Regular cardiac myocyte (primary cell): ENCODE measurements around the gene ALOX15B. TPM values are rescaled to one million over a fixed set of nuclear protein-coding genes. Genes with fewer than 3 reads are reported as not detected.

ENCODE experiments used
- total RNA-seq: library from RNA; depleted of rRNA; stranded (reverse); fragments of >200 nt; gene quantifications from 2 replicates; pipeline ENCODE4 v1.2.3, GENCODE V29; 2014

ALOX15B gene
- total RNA-seq = 0.56 TPM in 1 of 2 replicates, not detected in the other

DNA sequence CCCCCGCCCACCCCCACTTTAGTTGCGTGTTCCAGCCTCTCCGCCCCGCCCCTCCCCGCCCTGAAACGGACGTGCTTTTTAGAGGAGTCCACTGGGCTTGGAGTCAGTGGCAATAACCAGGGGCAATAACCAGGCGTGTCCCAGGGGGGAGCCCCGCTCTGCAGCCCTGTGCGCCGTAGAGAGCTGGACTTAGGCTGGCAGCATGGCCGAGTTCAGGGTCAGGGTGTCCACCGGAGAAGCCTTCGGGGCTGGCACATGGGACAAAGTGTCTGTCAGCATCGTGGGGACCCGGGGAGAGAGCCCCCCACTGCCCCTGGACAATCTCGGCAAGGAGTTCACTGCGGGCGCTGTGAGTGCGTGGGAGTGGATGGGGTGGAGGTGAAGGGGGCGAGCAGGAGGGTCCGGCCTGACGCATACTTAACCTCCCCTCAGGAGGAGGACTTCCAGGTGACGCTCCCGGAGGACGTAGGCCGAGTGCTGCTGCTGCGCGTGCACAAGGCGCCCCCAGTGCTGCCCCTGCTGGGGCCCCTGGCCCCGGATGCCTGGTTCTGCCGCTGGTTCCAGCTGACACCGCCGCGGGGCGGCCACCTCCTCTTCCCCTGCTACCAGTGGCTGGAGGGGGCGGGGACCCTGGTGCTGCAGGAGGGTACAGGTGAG is at the start of gene ALOX15B:
Gene ALOX15B, plus strand, starts transcription at position 106 of the 657 bp plus-strand sequence. Its CDS starts 97 bp downstream, at position 203.

DNA sequence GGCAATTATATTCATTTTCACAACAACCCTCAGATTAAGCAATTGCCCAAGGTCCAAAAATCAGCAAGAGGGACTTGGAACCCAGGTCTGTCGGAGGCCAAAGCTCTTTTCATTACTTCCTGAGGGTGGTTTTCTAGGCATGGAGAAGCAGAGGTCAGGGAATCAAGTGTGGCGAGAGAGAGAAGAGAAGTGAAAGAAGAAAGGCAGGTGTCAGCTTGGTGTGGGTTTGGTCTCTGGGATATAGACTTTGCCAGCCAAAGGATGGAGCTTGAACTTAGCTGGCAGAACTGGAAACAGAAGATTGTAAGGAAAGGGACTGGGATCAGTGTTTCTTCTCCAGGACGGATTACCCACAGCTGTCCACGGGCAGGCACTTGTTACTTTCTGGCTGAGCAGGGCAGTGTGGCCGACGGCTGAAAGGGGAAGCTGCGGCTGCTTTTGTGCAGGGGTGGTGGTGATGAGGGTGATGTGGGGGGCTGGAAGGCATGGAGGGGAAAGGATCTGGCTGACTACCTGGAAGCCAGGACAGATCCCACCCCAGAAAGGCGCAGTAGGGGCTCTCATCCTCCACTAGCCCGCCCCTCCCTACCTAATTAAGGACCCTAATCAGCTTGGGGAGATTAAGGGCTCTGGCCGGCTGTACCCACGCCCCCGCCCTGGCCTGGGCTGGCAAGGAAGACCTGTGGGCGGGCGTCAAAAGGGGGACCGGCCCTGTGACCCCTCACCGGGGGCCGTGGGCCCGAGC is 36.7 kb upstream of the ALOX15B start, which contains the start of gene GUCY2D:
Gene GUCY2D, plus strand, starts transcription at position 640 of the 745 bp plus-strand sequence. CDS start 433 bp downstream, outside the sequence.

GRCh38 chr17:8087075-8087951 is 48.5 kb downstream of the ALOX15B start, which contains the start of gene ALOX12B:
Gene ALOX12B, minus strand, starts transcription at chr17:8087716. Its CDS starts 274 bp downstream, at chr17:8087442.

Other genes starting within 250 kb of the ALOX15B start
- 4.2 and 68.6 TPM in 2 replicates for gene KDM6B, start 204.8 kb upstream of the ALOX15B start, total RNA-seq
- 0.58 TPM in 1 of 2 replicates, not detected in the other for gene TMEM88, start 184.0 kb upstream of the ALOX15B start, total RNA-seq
- gene NAA38, start 181.5 kb upstream of the ALOX15B start, total RNA-seq = 65.7 and 90.3 TPM in 2 replicates
- gene CYB5D1, start 181.1 kb upstream of the ALOX15B start, total RNA-seq = 13.0 and 13.6 TPM in 2 replicates
- 115 and 141 TPM in 2 replicates for gene CHD3, start 150.3 kb upstream of the ALOX15B start, total RNA-seq
- 1.7 and 8.5 TPM in 2 replicates for gene RNF227, start 122.8 kb upstream of the ALOX15B start, total RNA-seq
- 0.58 and 0.85 TPM in 2 replicates for gene KCNAB3, start 109.2 kb upstream of the ALOX15B start, total RNA-seq
- 36.1 and 46.8 TPM in 2 replicates for gene TRAPPC1, start 107.1 kb upstream of the ALOX15B start, total RNA-seq
- gene CNTROB, start 106.9 kb upstream of the ALOX15B start, total RNA-seq = 18.0 and 27.6 TPM in 2 replicates
- gene GUCY2D, start 36.4 kb upstream of the ALOX15B start, total RNA-seq = not detected in 2 replicates
- gene ALOX12B, start 48.7 kb downstream of the ALOX15B start, total RNA-seq = not detected in 2 replicates
- gene ALOXE3, start 79.5 kb downstream of the ALOX15B start, total RNA-seq = under 0.01 TPM in 1 of 2 replicates, not detected in the other
- gene HES7, start 85.0 kb downstream of the ALOX15B start, total RNA-seq = not detected in 2 replicates
- gene PER1, start 113.3 kb downstream of the ALOX15B start, total RNA-seq = 2.5 and 3.7 TPM in 2 replicates
- gene VAMP2, start 123.9 kb downstream of the ALOX15B start, total RNA-seq = 3.3 and 8.2 TPM in 2 replicates
- gene TMEM107, start 137.3 kb downstream of the ALOX15B start, total RNA-seq = 22.3 and 32.0 TPM in 2 replicates
- gene BORCS6, start 151.1 kb downstream of the ALOX15B start, total RNA-seq = 6.9 and 7.6 TPM in 2 replicates
- gene AURKB, start 171.5 kb downstream of the ALOX15B start, total RNA-seq = 4.2 and 45.6 TPM in 2 replicates
- gene CTC1, start 209.0 kb downstream of the ALOX15B start, total RNA-seq = 3.8 and 4.8 TPM in 2 replicates
- 9.9 and 51.4 TPM in 2 replicates for gene PFAS, start 210.2 kb downstream of the ALOX15B start, total RNA-seq
- gene RANGRF, start 249.6 kb downstream of the ALOX15B start, total RNA-seq = 5.4 and 20.1 TPM in 2 replicates